ENCODE results near the gene WNT10A. TPM values are rescaled to one million over a fixed set of nuclear protein-coding genes. Genes with fewer than 3 reads are reported as not detected.
A peak's percentile ranks its signal among the peaks of the same experiment; 100 is the strongest.

The WNT10A gene
- total and polyA plus RNA-seq, 4 experiments from 2014 or later: 7.6 to 12.4 (median 9.6) TPM

DNA sequence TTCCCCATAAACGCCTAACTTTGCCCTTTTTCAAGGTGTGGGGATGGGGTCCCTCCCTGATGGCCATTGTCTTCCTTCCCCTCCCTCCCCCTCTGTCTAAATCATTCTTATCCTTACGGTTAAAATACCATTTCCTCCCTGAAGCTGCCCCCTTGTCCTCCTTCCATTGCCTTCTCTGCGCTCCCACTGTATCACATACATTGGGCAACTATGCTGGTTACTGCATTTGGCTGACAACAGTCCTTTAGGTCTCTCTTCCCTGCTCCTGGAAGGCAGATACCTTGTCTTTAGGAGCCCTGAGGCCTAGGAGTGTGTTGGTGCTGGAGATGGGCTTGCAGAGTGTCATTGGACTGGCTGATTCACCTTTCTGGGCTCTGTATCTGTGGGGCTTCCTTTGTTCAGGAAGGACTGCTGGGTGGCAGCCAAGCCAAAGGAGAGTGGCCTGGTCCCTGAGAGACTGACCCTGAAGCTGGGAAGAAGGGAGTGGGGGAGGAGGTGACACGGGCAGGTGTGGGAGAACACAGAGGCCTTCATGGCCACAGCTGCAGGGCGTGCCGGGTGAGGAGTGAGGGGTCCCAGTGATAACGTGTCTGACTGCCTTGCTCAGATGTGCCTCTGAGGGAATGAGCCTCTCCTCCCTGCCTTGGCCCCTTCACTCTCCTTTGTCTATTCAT, 18.9 kb upstream of the WNT10A start:
- Histone ChIP-seq H3K9me3 (ENCODE audit: control insufficient read depth in 1 of 2, low read length in 2 of 2) (no peaks in the 10 kb centered on the region), H3K4me1 (ENCODE audit: insufficient read depth, low read length) (peaks cover 22% of the 10 kb centered on the region), H3K27me3 (ENCODE audit: insufficient read depth, low read length) (peaks cover 36% of the 10 kb centered on the region), H3K36me3 (ENCODE audit: insufficient read depth, low read length) (no peaks in the 10 kb centered on the region), H3K27ac (ENCODE audit: low read depth, low read length) (no peak overlapping the region), H3K4me3 (ENCODE audit: low read length in 2 of 2) (no peak overlapping the region)
- intact Hi-C loops (cut with micrococcal nuclease): no loop called here
- Mint-ChIP-seq H3K4me3 (peak overlapping the region in 4 of 8 donors; percentile 14 to 74 (median 24)), H3K27ac (no peak overlapping the region), H3K27me3 (peaks cover 44 to 65% of the 10 kb centered on the region in 2 donors), H3K9me3 (no peaks in the 10 kb centered on the region), H3K36me3 (no peaks in the 10 kb centered on the region), H3K4me1 (peaks cover 12 to 32% (median 17%) of the 10 kb centered on the region in 4 donors)
- DNase-seq: no peak
- POLR2A ChIA-PET (ENCODE audit: partially characterized antibody): no interaction called here
- CTCF ChIA-PET (ENCODE audit: partially characterized antibody): interaction anchor here (0.8 to 3.3 kb wide), 3 partner anchors 15 to 36 kb away, joined by 3 to 10 read pairs (median 10); no protein-coding TSS in a partner anchor

DNA sequence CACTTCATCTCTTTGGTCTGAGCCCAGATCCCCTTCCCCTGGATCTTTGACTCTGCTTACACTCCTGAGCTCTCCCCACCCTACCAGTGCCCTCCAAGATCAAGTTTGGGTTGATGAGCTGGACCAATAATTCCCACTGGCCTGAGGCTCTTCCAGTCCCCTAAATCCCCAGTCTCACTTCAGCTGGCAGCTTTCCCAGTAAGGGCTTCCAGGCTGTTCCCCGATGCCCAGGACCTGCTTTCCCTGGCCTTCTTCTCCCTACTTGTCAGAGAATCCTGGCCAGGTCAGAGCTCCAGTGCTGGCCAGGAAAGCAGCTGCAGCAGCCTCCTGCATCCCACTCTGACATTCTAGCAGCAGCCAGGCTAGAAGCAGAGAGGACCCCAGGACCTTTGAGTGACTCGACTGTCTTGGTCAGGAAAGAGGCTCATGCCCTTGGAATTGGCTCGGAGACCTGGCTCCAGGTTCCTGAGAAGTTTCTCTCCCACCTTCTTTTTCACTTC, 17.6 kb upstream of the WNT10A start:
- H3K4me1 Mint-ChIP-seq: peaks cover 12 to 30% (median 17%) of the 10 kb centered on the region in 4 donors
- H3K9me3 Mint-ChIP-seq: no peaks in the 10 kb centered on the region
- no peak overlapping the region for H3K4me3 ChIP-seq (ENCODE audit: low read length in 2 of 2)
- H3K9me3 ChIP-seq (ENCODE audit: control insufficient read depth in 1 of 2, low read length in 2 of 2): no peaks in the 10 kb centered on the region
- ChIA-PET POLR2A (ENCODE audit: partially characterized antibody) (no interaction called here), CTCF (ENCODE audit: partially characterized antibody) (interaction anchor here (0.9 to 3.3 kb wide), 4 partner anchors 10 to 35 kb away, joined by 3 to 10 read pairs (median 6); no protein-coding TSS in a partner anchor)
- H3K36me3 Mint-ChIP-seq: no peaks in the 10 kb centered on the region
- H3K27me3 Mint-ChIP-seq: peaks cover 39 to 62% of the 10 kb centered on the region in 2 donors
- no peaks in the 10 kb centered on the region for H3K36me3 ChIP-seq (ENCODE audit: insufficient read depth, low read length)
- no peak overlapping the region for H3K27ac ChIP-seq (ENCODE audit: low read depth, low read length)
- no peak overlapping the region for H3K4me3 Mint-ChIP-seq
- intact Hi-C loops (cut with micrococcal nuclease): no loop called here
- peaks cover 22% of the 10 kb centered on the region for H3K4me1 ChIP-seq (ENCODE audit: insufficient read depth, low read length)
- H3K27me3 ChIP-seq (ENCODE audit: insufficient read depth, low read length): peaks cover 32% of the 10 kb centered on the region
- DNase-seq: no peak
- no peak overlapping the region for H3K27ac Mint-ChIP-seq

DNA sequence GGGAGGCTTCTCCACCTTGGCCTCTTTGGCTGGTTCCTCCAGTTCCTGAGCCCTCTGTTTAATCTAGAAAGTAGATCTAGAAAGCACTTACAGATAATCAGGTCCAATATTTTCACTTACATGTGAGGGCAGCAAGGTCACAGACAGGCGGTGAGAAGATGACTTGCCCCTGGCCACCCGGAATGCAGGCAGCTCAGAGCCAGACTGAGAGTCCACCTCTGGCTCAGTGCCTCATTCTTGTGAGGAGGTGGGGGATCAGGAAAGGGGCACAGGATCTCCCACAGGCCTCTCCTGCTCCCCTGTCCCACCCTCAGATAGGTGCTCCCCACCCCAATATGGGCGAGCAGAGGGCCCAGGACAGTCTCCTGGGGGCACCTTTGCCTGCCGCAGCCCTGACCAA, 15.3 kb upstream of the WNT10A start:
- Histone ChIP-seq H3K4me3 (ENCODE audit: low read length in 2 of 2) (no peak overlapping the region), H3K4me1 (ENCODE audit: insufficient read depth, low read length) (peaks cover 8% of the 10 kb centered on the region), H3K36me3 (ENCODE audit: insufficient read depth, low read length) (no peaks in the 10 kb centered on the region), H3K27me3 (ENCODE audit: insufficient read depth, low read length) (peaks cover 15% of the 10 kb centered on the region), H3K27ac (ENCODE audit: low read depth, low read length) (no peak overlapping the region), H3K9me3 (ENCODE audit: control insufficient read depth in 1 of 2, low read length in 2 of 2) (no peaks in the 10 kb centered on the region)
- no peak overlapping the region for H3K27ac Mint-ChIP-seq
- no peaks in the 10 kb centered on the region for H3K36me3 Mint-ChIP-seq
- no peak overlapping the region for H3K4me3 Mint-ChIP-seq
- H3K27me3 Mint-ChIP-seq: peaks cover 29 to 59% of the 10 kb centered on the region in 2 donors
- POLR2A ChIA-PET (ENCODE audit: partially characterized antibody): no interaction called here
- H3K9me3 Mint-ChIP-seq: no peaks in the 10 kb centered on the region
- H3K4me1 Mint-ChIP-seq: peaks cover 7 to 26% (median 9%) of the 10 kb centered on the region in 4 donors
- intact Hi-C loops (cut with micrococcal nuclease): no loop called here
- no peak for DNase-seq
- CTCF ChIA-PET (ENCODE audit: partially characterized antibody): no interaction called here

DNA sequence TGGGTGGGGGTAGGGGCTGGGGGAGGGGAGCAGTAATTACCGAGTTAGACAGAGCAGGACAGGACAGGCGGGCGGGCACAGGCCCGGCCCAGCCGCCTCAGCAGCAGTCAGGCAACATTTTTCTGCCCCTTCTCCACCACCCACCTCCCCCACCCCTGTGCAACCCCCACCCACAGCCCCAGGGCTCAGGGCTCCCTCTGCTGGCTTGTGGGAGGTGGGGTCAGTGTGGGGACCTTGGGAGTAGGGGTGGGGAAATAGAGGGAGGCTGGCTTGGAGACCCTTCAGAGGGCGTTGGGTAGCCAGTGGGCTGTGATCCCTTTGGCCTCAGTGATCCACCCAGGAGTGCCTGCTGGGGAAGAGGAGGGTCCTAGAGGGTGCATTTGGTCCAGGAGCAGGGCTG, 14.7 kb upstream of the WNT10A start:
- Histone ChIP-seq H3K27me3 (ENCODE audit: insufficient read depth, low read length) (peaks cover 9% of the 10 kb centered on the region), H3K4me1 (ENCODE audit: insufficient read depth, low read length) (peaks cover 6% of the 10 kb centered on the region), H3K4me3 (ENCODE audit: low read length in 2 of 2) (no peak overlapping the region), H3K36me3 (ENCODE audit: insufficient read depth, low read length) (no peaks in the 10 kb centered on the region), H3K9me3 (ENCODE audit: control insufficient read depth in 1 of 2, low read length in 2 of 2) (no peaks in the 10 kb centered on the region), H3K27ac (ENCODE audit: low read depth, low read length) (no peak overlapping the region)
- POLR2A ChIA-PET (ENCODE audit: partially characterized antibody): no interaction called here
- DNase-seq: no peak
- intact Hi-C loops (cut with micrococcal nuclease): no loop called here
- Mint-ChIP-seq H3K4me1 (peaks cover 5 to 25% (median 9%) of the 10 kb centered on the region in 4 donors), H3K4me3 (no peak overlapping the region), H3K27me3 (peaks cover 32 to 59% of the 10 kb centered on the region in 2 donors), H3K36me3 (no peaks in the 10 kb centered on the region), H3K27ac (no peak overlapping the region), H3K9me3 (no peaks in the 10 kb centered on the region)
- CTCF ChIA-PET (ENCODE audit: partially characterized antibody): interaction anchor here (1.0 kb wide), 1 partner anchor 10 kb away, joined by 4 read pairs; no protein-coding TSS in a partner anchor

DNA sequence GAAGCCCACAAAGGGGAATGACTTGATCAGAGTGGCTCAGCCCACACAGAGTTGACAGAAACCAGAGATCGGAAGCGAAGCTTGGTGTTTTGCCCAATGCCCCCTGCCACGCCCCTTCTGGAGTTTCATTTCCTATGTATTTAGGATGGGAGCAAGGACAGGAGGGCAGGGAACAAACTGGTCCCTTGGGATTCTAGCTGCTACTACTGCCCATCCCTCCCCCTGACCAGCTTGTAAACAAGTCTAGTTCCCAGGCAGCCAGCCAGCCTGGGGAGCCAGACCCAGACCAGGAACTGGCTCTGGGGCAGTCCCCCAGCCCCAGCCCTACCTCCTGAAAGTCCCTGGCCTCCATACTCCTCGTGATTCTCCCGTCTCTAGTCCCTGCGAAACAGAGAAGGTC, 12.8 kb upstream of the WNT10A start:
- ChIA-PET CTCF (ENCODE audit: partially characterized antibody) (interaction anchor here (1.4 to 5.5 kb wide), 3 partner anchors 19 to 42 kb away, joined by 3 to 65 read pairs (median 4); no protein-coding TSS in a partner anchor), POLR2A (ENCODE audit: partially characterized antibody) (no interaction called here)
- Histone ChIP-seq H3K27ac (ENCODE audit: low read depth, low read length) (no peak overlapping the region), H3K36me3 (ENCODE audit: insufficient read depth, low read length) (no peaks in the 10 kb centered on the region), H3K4me1 (ENCODE audit: insufficient read depth, low read length) (peaks cover 22% of the 10 kb centered on the region), H3K27me3 (ENCODE audit: insufficient read depth, low read length) (peaks cover 18% of the 10 kb centered on the region), H3K9me3 (ENCODE audit: control insufficient read depth in 1 of 2, low read length in 2 of 2) (no peaks in the 10 kb centered on the region), H3K4me3 (ENCODE audit: low read length in 2 of 2) (no peak overlapping the region)
- intact Hi-C loops (cut with micrococcal nuclease): no loop called here
- Mint-ChIP-seq H3K9me3 (no peaks in the 10 kb centered on the region), H3K27ac (no peak overlapping the region), H3K4me1 (peaks cover 7 to 31% (median 16%) of the 10 kb centered on the region in 4 donors), H3K4me3 (no peak overlapping the region), H3K27me3 (peaks cover 29 to 57% of the 10 kb centered on the region in 2 donors), H3K36me3 (no peaks in the 10 kb centered on the region)
- DNase-seq: no peak

DNA sequence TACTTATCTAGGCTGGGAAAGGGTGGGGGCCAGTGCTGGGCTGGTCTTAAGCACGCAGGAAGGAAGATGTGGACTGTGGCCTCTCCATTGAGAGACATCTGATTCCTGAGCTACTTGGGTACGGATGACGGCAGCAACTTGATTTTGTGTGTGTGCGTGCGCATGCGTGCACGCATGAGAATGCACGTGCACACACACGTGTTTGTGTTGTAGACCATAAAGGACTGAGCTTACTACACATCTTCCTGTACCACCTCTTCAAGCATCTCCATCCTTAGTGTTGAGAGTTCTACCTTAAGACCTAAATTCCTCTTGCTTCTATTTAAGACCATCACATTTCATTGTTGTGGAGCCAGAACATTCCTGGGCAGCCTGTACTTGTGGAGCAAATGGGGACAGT, 11.6 kb upstream of the WNT10A start:
- intact Hi-C loops (cut with micrococcal nuclease): no loop called here
- POLR2A ChIA-PET (ENCODE audit: partially characterized antibody): interaction anchor here (1.0 kb wide), 1 partner anchor 28 kb away, joined by 4 read pairs; no protein-coding TSS in a partner anchor
- peaks cover 24% of the 10 kb centered on the region for H3K27me3 ChIP-seq (ENCODE audit: insufficient read depth, low read length)

DNA sequence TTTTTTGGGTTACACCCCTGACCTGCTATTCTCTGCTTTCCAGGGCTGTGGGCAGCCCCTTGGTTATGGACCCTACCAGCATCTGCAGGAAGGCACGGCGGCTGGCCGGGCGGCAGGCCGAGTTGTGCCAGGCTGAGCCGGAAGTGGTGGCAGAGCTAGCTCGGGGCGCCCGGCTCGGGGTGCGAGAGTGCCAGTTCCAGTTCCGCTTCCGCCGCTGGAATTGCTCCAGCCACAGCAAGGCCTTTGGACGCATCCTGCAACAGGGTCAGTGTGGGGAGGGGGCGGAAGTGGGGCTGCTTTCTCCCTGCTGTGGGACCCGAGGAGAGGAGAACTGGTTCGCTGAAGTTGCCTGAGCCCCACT, 9.7 kb upstream of the WNT10A start:
- Mint-ChIP-seq H3K36me3 (no peaks in the 10 kb centered on the region), H3K4me1 (peaks cover 13 to 44% (median 20%) of the 10 kb centered on the region in 4 donors), H3K4me3 (peak overlapping the region; percentile 64 to 81 (median 74)), H3K9me3 (no peaks in the 10 kb centered on the region), H3K27ac (no peak overlapping the region), H3K27me3 (peaks cover 35 to 56% of the 10 kb centered on the region in 2 donors)
- Histone ChIP-seq H3K9me3 (ENCODE audit: control insufficient read depth in 1 of 2, low read length in 2 of 2) (no peaks in the 10 kb centered on the region), H3K27me3 (ENCODE audit: insufficient read depth, low read length) (peaks cover 28% of the 10 kb centered on the region), H3K4me3 (ENCODE audit: low read length in 2 of 2) (peak overlapping the region in 1 of 2 donors; percentile 41), H3K4me1 (ENCODE audit: insufficient read depth, low read length) (peaks cover 31% of the 10 kb centered on the region), H3K36me3 (ENCODE audit: insufficient read depth, low read length) (no peaks in the 10 kb centered on the region), H3K27ac (ENCODE audit: low read depth, low read length) (no peak overlapping the region)
- CTCF ChIA-PET (ENCODE audit: partially characterized antibody): interaction anchor here (5.5 kb wide), 1 partner anchor 27 kb away, joined by 65 read pairs; no protein-coding TSS in a partner anchor
- intact Hi-C loops (cut with micrococcal nuclease): no loop called here
- peak in 1 of 5 donors; percentile 32 for DNase-seq
- POLR2A ChIA-PET (ENCODE audit: partially characterized antibody): interaction anchor here (0.8 to 2.5 kb wide), 5 partner anchors 9 to 384 kb away, joined by 3 to 23 read pairs (median 4); no protein-coding TSS in a partner anchor

More for the DNA sequence above, 11.6 kb upstream of the WNT10A start:
- DNase-seq: no peak
- Mint-ChIP-seq H3K36me3 (no peaks in the 10 kb centered on the region), H3K27me3 (peaks cover 27 to 49% of the 10 kb centered on the region in 2 donors), H3K27ac (no peak overlapping the region), H3K9me3 (no peaks in the 10 kb centered on the region), H3K4me1 (peaks cover 10 to 36% (median 20%) of the 10 kb centered on the region in 4 donors), H3K4me3 (peak overlapping the region in 1 of 8 donors; percentile 17)
- peaks cover 31% of the 10 kb centered on the region for H3K4me1 ChIP-seq (ENCODE audit: insufficient read depth, low read length)
- no peak overlapping the region for H3K4me3 ChIP-seq (ENCODE audit: low read length in 2 of 2)
- no peaks in the 10 kb centered on the region for H3K9me3 ChIP-seq (ENCODE audit: control insufficient read depth in 1 of 2, low read length in 2 of 2)
- H3K27ac ChIP-seq (ENCODE audit: low read depth, low read length): no peak overlapping the region
- CTCF ChIA-PET (ENCODE audit: partially characterized antibody): interaction anchor here (0.8 to 5.5 kb wide), 5 partner anchors 11 to 139 kb away, joined by 3 to 65 read pairs (median 4); no protein-coding TSS in a partner anchor
- H3K36me3 ChIP-seq (ENCODE audit: insufficient read depth, low read length): no peaks in the 10 kb centered on the region
